Effector CD8-positive, alpha-beta T cell (primary cell): ENCODE data around the gene IGFLR1.
"Not testable (repeated sequence)": the region's sequence is repeated elsewhere in the genome, so short reads cannot be mapped to it uniquely, and the experiment has no call there.

Experiments used
- DNase-seq: peaks from one replicate; lab custom pipeline; 2025; lab: John Stamatoyannopoulos, UW

Gene IGFLR1

DNA sequence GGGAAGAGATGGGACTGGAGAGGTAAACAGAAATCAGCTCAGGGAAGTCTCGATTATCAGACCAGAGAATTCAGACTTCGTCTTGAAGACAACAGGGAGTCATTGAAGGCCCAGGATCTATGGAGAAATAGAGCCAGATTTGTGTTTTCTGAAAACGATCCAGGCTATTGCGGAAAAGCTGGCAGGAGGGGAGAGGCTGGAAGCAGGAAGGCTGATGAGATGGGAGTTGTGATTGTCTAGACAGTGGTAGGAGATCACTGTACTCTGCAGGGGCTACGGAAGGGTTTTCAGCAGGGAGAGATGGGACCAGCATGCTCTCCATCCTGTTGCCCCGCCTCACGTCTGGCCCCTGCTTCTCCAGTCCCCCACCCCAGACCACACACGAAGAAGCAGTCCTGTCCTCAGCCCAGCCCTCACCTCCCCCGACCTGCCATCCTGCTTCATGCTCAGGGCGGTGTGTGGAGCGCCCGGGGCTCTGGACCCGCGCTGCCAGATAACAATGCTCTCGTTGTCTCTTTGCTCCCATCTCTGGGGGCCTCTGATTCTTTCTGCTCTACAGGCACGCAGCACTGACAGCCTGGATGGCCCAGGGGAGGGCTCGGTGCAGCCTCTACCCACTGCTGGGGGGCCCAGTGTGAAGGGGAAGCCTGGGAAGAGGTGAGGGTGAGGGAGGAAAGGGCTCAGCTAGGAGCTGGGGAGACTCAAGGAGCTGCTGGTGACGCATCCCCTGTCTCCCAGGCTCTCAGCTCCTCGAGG is 35.0 kb upstream of the IGFLR1 start:
- no peak for DNase-seq

DNA sequence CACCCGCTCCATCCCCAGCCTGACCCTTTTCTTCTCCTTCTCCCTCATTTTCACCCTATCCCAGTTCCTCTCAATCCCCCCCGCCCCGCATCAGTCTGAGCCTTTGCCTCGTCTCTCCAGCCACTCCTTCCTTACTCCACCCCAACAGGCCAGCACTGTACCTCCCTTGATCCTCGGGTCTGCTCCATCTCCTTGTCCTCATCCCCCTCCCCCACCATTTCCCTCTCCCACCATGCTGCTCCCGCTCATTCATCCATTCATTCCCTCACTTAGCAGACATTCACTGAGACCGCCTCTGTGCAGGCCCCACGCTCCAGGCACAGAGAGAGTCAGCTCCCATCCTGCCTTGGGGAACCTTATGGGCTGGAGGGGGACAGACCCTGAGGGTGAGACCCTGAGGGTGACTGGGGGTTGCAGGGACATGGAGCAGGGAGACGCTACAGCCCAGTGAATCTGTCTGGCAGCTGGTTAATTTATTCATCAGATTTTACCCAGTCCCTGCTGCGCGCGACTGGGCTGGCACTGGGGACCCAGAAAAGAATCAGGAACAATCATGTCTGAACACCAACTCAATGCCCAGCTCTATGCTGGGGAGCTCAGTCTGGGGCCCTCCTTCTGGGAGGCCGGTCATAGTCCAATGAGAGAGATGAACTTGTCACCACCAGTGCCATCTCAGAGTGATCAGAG is 34.0 kb upstream of the IGFLR1 start:
- no peak for DNase-seq

DNA sequence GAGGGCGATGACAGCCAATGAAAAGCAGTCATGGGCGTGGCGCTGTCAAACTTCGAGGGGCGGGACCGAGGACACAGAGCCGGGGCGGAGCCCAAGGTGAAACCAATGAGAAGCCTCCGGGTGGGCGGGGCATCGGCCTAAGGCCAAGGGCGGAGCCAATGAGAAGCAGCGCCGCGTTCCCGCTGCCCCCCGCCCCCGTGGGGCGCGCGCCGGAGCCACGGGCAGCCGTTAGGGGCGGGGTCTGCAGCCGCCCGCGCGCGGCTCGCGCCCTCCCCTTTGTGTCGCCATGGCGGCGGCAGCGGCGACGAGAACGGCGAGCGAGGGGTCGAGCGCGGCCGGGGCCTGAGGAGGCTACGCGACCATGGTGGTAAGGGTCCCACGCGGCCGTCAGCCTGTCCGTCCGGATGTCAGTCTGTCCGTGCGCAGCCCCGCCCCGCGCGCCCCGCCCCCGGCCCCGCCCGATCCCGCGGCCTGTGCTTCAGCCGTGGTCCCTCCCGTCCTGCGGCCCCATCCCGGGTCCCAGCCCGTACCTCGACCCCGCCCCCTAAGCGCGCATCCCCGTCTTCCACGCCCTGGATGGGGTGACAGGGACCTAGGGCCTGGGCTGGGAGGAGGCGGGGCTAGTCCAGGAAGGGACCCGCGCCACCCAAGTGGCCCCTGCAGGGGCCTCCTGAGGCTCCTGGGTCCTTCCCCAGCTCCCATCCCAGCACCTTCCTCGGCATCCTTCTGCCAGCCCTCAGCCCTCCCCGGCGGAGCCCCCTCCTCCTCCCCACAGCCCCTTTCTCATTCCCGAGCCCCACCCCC is 33.2 kb upstream of the IGFLR1 start, which contains the start of gene ARHGAP33:
TSS of gene ARHGAP33 (plus strand) at position 267 of the 804 bp plus-strand sequence. CDS start at position 362, 95 bp downstream.
- peak; percentile 99 for DNase-seq

DNA sequence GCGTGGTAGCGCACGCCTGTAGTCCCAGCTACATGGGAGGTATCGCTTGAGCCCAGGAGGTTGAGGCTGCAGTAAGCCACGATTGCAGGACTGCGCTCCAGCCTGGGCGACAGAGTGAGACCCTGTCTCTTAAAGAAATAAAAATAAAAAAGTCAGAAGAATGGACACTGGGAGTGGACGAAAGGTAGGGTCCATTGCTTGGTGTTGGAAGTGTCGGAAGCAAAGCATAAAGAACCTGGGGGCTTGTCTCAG is 32.7 kb upstream of the IGFLR1 start:
- DNase-seq, result no peak

- DNase-seq, result no peak
Measured at GRCh38 chr19:35774274-35775045, 32.2 kb upstream of the IGFLR1 start.

- no peak for DNase-seq
Measured at GRCh38 chr19:35773020-35773806, 31.0 kb upstream of the IGFLR1 start.

GRCh38 chr19:35772362-35772761 is 30.1 kb upstream of the IGFLR1 start:
- DNase-seq, result not testable (repeated sequence)

- DNase-seq, result no peak
Measured at GRCh38 chr19:35768082-35768421, 25.8 kb upstream of the IGFLR1 start.

DNA sequence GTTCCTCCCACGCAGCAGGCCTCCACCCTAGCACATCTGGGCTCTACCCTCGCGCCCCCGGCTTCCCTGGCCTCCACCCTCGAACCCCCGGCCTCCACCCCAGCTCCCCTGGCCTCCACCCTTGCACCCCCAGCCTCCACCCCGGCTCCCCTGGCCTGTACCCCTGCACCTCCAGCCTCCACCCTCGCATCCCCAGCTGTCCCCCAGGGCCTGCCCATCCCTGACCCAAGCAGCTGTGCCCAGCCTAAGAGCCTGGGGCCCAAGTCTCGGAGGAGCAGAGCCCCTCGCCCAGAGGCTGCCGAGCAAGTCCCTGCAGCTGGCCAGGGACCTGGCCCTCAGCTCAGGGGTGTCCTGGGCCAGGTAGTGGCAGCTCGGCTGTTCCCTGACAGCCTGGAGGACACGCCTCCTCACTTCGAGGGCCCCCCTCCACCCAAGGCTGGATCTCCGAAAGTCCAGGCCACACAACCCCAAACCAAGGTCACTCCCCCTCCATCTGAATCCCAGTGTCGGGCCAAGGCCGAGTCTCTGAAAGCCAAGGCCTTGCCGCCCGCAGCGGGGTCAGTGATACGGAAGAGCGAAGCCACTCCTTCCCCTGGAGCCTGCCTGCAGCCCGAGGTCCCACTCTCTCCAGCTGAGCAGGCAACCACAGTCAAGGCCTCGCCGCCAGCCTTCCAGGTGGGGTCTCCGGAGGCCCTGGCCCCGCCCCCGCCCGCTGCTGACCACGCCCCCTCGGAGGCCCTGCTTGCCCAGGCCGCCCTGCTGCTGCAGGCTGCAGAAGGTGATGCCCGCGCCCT is 25.2 kb upstream of the IGFLR1 start:
- DNase-seq, result no peak

GRCh38 chr19:35766571-35767104 is 24.4 kb upstream of the IGFLR1 start:
- DNase-seq, result no peak

DNA sequence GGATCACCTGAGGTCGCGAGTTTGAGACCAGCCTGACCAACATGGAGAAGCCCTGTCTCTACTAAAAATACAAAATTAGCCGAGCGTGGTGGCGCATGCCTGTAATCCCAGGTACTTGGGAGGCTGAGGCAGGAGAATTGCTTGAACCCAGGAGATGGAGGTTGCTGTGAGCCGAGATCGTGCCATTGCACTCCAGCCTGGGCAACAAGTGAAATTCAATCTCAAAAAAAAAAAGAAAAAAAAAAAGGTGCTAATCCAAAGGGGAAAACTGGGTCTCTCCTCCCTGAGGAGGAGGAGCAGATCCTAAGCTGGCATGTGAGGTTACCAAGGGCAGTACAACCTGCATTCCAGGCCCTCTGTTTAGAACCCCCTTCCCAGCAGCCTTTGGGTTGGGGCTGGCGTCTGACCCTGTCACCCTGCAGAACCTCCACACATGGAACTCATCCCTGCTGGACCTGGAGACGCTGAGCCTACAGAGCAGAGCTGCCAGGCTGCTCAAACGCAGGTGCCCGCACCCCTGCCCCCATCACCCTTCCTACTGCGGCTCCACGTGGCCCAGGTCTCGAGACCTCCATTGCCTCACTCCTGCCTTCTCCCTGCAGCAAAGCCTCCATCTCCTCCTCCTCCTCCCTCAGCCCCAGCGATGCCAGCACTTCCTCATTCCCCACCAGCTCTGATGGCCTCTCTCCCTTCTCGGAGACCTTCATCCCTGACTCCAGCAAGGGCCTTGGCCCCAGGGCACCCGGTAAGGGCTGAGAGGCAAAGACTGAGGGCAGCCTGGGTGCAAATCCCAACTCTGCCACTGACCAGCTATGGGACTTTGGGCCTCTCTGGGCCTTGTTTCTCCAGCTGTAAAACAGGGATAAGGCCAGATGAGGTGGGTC is 22.4 kb upstream of the IGFLR1 start:
- DNase-seq, result no peak

GRCh38 chr19:35760711-35761349 is 18.6 kb upstream of the IGFLR1 start:
- no peak for DNase-seq

GRCh38 chr19:35759697-35760096 is 17.4 kb upstream of the IGFLR1 start:
- no peak for DNase-seq

GRCh38 chr19:35757749-35758608 is 15.7 kb upstream of the IGFLR1 start, which contains the start of gene PROSER3:
Gene PROSER3 (plus strand): TSS chr19:35758176. CDS start chr19:35758216, 40 bp downstream.
- DNase-seq, result peak; percentile 98

- no peak for DNase-seq
Measured at GRCh38 chr19:35757231-35757748, 15.0 kb upstream of the IGFLR1 start.

GRCh38 chr19:35756377-35757230 is 14.4 kb upstream of the IGFLR1 start, which contains the start of gene HSPB6:
Gene HSPB6 (minus strand): TSS chr19:35757029. CDS start chr19:35757008, 21 bp downstream.
- DNase-seq, result no peak
